Left ventricle myocardium inferior (tissue), 1 donor: Measurements from ENCODE around the gene SLC39A11. TPM values are rescaled to one million over a fixed set of nuclear protein-coding genes. Genes with fewer than 3 reads are reported as not detected.
"Not testable (repeated sequence)": the region's sequence is repeated elsewhere in the genome, so short reads cannot be mapped to it uniquely, and the experiment has no call there.

ENCODE experiments used
- DNase-seq: peaks from one replicate; pipeline ENCODE4 v3.0.0-alpha.2; 2020
- H3K27ac ChIP-seq: fragments of 200-600 bp; replicated peaks from 2 replicates; pipeline ENCODE4 v1.8.0; 2021
- H3K27me3 ChIP-seq: fragments of 200-600 bp; 2 replicates; pipeline ENCODE4 v1.8.0; 2021; ENCODE audit warnings: low read depth
- H3K36me3 ChIP-seq: fragments of 200-600 bp; 2 replicates; pipeline ENCODE4 v1.8.0; 2021
- H3K4me1 ChIP-seq: fragments of 200-600 bp; 2 replicates; pipeline ENCODE4 v1.8.0; 2021
- H3K4me3 ChIP-seq: fragments of 200-600 bp; 2 replicates; pipeline ENCODE4 v1.8.0; 2021; ENCODE audit warnings: mild to moderate bottlenecking, moderate library complexity
- H3K9me3 ChIP-seq: fragments of 200-600 bp; replicated peaks from 2 replicates; pipeline ENCODE4 v1.8.0; 2021
- intact Hi-C: fragments of 100-400 bp; cut with micrococcal nuclease; formaldehyde crosslinking; loops from one replicate; pipeline ENCODE4 v1.11.0; 2022
- total RNA-seq: library from RNA; stranded (reverse); fragmentation: NEBNext Ultra II Directional; extraction: Animal tissue kit (Norgen Biotek cat#: 25700); gene quantifications from one replicate; pipeline ENCODE4 v1.2.1, GENCODE V29; 2021
- TF ChIP-seq, protein P1 (sequence below): fragments of 200-600 bp; IDR thresholded peaks from 2 replicates; pipeline ENCODE4 v1.8.0; 2021; ENCODE audit warnings: antibody characterized with exemption, mild to moderate bottlenecking, borderline replicate concordance
- donor health status: DM: no; HTN: yes; CAD: no; lungs with severe emphysema.

The SLC39A11 gene
- total RNA-seq, 1 donor from 2014 or later = 6.4 TPM

- Histone ChIP-seq H3K4me3 (no peak overlapping the region), H3K27ac (no peak overlapping the region), H3K4me1 (no peaks in the 10 kb centered on the region), H3K27me3 (no peaks in the 10 kb centered on the region), H3K9me3 (peaks cover 9% of the 10 kb centered on the region), H3K36me3 (peaks cover 8% of the 10 kb centered on the region)
- DNase-seq = no peak
- intact Hi-C loops = no loop called here
- TF ChIP-seq, protein P1, sequence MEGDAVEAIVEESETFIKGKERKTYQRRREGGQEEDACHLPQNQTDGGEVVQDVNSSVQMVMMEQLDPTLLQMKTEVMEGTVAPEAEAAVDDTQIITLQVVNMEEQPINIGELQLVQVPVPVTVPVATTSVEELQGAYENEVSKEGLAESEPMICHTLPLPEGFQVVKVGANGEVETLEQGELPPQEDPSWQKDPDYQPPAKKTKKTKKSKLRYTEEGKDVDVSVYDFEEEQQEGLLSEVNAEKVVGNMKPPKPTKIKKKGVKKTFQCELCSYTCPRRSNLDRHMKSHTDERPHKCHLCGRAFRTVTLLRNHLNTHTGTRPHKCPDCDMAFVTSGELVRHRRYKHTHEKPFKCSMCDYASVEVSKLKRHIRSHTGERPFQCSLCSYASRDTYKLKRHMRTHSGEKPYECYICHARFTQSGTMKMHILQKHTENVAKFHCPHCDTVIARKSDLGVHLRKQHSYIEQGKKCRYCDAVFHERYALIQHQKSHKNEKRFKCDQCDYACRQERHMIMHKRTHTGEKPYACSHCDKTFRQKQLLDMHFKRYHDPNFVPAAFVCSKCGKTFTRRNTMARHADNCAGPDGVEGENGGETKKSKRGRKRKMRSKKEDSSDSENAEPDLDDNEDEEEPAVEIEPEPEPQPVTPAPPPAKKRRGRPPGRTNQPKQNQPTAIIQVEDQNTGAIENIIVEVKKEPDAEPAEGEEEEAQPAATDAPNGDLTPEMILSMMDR = no peak
These were observed 317.3 kb downstream of the SLC39A11 start for GRCh38 chr17:72775237-72775636.

GRCh38 chr17:72774236-72774635 is 318.3 kb downstream of the SLC39A11 start:
- intact Hi-C loops = no loop called here
- TF ChIP-seq, protein P1 = no peak
- Histone ChIP-seq H3K4me3 (no peak overlapping the region), H3K4me1 (no peaks in the 10 kb centered on the region), H3K27ac (no peak overlapping the region), H3K27me3 (no peaks in the 10 kb centered on the region), H3K36me3 (peaks cover 8% of the 10 kb centered on the region), H3K9me3 (peaks cover 14% of the 10 kb centered on the region)
- DNase-seq = no peak

DNA sequence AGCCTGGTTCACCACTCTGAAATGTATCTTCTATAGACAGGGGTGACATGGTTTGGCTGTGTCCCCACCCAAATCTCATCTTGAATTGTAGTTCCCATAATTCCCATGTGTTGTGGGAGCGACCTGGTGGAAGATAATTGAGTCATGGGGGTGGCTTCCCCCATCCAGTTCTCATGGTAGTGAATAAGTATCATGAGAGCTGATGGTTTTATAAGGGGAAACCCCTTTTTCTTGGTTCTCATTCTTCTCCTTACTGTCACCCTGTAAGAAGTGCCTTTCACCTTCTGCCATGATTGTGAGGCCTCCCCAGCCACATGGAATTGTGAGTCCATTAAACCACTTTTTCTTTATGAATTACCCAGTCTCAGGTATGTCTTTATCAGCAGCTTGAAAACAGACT is 319.3 kb downstream of the SLC39A11 start:
- H3K27ac ChIP-seq, DNase-seq, H3K36me3 ChIP-seq, H3K4me1 ChIP-seq, H3K4me3 ChIP-seq, intact Hi-C loops, H3K27me3 ChIP-seq: not testable (repeated sequence)
- peaks cover 17% of the 10 kb centered on the region for H3K9me3 ChIP-seq

GRCh38 chr17:72772331-72772821 is 320.1 kb downstream of the SLC39A11 start:
- no peak for DNase-seq
- intact Hi-C loops = no loop called here
- Histone ChIP-seq H3K27me3 (no peaks in the 10 kb centered on the region), H3K4me3 (no peak overlapping the region), H3K4me1 (no peaks in the 10 kb centered on the region), H3K36me3 (peaks cover 11% of the 10 kb centered on the region), H3K9me3 (peaks cover 25% of the 10 kb centered on the region), H3K27ac (no peak overlapping the region)
- TF ChIP-seq, protein P1 = no peak

GRCh38 chr17:72771734-72772133 is 320.8 kb downstream of the SLC39A11 start:
- no peaks in the 10 kb centered on the region for H3K27me3 ChIP-seq
- H3K9me3 ChIP-seq = peaks cover 30% of the 10 kb centered on the region
- H3K4me3 ChIP-seq = no peak overlapping the region
- no peaks in the 10 kb centered on the region for H3K4me1 ChIP-seq
- H3K36me3 ChIP-seq = peaks cover 13% of the 10 kb centered on the region
- intact Hi-C loops = no loop called here
- TF ChIP-seq, protein P1 = no peak
- DNase-seq = no peak
- no peak overlapping the region for H3K27ac ChIP-seq

DNA sequence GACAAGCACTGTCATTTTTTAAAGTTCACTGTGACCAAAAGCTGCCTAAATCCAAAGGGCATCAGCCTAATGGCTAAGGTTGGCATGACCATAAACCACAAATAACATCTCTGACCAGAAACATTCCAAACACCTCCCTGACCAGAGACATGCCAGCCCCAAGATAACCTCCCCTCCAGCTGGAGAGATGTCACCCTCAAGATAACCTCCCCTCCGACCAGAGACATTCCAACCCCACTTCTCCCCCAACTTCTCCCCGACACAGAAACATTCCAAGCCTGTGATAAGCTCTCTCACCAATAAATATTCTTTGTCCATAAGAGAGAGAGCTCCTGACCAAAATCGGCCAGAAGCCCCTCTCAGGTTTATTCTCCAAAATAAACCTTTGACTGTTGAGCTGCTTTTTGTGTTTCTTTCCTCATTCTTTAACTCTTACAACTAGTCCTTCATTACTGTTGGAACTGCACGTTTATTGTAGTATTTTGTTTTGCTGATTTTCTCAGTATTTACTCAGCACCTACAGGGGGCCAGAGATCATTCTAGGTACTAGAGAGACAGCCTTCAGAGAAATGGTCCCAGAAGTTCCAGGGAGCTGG is 325.6 kb downstream of the SLC39A11 start:
- no peak for DNase-seq
- Histone ChIP-seq H3K9me3 (peaks cover 30% of the 10 kb centered on the region), H3K36me3 (peaks cover 9% of the 10 kb centered on the region), H3K27me3 (no peaks in the 10 kb centered on the region), H3K4me1 (no peaks in the 10 kb centered on the region), H3K4me3 (no peak overlapping the region), H3K27ac (no peak overlapping the region)
- TF ChIP-seq, protein P1 = no peak
- intact Hi-C loops = no loop called here
